Renal cortical epithelial cell (primary cell): ENCODE results near the gene HIP1R. TPM values are rescaled to one million over a fixed set of nuclear protein-coding genes. Genes with fewer than 3 reads are reported as not detected.
A peak's percentile ranks its signal among the peaks of the same experiment; 100 is the strongest.
"Not testable (repeated sequence)": the region's sequence is repeated elsewhere in the genome, so short reads cannot be mapped to it uniquely, and the experiment has no call there.

Experiments used
- DNase-seq: peaks from one replicate; pipeline ENCODE4 v3.0.0-alpha.2; 2011; ENCODE audit warnings: low read depth
- total RNA-seq: library from RNA; depleted of rRNA; stranded (reverse); fragments of >200 nt; gene quantifications from 2 replicates; pipeline ENCODE4 v1.2.3, GENCODE V29; 2014

Gene HIP1R
- total RNA-seq, 1 donor from 2014 or later = 90.6 TPM

DNA sequence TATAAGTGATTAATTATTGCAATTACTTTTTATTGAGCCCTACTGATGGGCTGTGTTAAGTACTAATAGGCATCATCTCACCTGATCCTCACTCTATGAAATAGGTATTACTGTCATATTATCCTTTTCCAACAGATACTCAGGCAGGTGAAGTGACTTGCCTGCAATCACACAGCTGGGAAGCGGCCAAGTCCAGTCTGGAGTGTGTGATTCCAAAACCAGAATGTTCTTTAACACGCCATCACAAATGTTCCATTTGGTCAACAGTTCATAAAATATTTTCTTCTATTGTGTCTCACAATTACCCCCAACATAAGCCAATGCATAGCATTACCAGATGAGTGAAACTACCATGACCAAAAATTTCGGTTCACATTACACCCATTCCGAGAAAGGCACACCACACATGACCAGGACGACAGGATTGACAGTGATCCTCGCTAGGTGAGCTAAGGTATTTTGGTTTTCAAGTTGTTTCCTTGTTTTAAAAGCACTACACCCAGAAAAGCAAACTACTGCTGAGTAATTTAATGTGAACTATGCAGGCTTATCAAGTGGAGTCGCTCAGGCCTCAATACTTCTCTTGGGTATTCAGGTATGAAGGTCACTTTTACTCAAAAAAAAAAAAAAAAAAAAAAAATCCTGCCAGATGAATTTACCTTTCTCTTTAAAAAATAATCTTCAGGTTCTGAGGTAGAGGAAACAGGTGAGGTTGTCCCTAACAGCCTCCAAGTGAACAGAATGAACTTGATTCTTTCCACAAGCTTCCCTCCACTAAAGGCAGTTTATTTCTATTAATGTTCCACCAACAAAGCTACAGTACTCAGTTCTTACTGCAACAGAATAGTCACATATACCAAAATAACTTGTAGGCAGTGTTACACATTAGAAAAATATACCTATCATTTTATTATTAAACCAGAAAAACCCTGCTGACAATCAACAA is 58.2 kb downstream of the HIP1R start:
- peak; percentile 66 for DNase-seq

DNA sequence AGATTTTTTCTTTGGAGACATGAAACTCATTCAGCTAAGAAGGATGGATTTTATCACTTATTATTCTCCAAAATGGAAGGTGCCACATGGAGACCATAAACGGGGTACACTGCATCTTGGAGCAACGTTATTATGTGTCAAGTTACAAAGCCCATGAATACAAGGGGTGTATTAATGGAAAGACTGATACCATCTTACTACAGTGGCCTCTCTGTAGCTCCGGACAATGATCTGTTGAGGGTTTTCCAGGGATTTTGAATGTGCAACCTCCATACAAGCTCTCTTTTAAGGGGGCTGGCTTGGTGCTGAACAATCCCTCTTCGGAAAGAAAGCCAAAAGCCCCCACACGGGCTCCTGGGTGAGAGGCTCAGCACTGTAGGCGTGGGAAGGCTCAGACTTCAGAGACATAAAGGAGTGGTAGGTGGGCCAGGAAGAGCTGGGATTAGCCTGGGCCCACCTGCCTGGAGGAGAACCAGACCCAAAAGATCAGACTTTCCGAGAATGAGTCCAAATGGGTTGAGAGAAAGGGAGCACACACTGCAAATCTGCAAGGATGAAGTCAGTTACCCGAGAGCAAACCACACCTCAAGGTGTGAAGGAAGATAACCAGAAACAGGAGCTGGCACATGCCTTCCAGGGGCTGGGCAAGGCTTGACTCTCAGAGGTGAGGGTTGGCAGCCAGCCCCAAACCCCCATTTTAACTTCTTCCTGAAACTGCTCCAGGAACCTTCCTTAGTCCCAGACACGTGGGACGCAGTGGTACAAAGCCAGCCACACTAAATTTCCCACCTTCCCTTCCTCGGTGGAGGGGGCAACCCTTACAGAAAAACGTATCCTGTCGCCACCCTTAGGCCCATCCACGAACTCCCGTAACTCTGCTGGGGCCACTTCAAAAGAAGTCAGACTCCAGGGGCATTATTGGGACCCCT is 59.2 kb downstream of the HIP1R start:
- DNase-seq = no peak

DNA sequence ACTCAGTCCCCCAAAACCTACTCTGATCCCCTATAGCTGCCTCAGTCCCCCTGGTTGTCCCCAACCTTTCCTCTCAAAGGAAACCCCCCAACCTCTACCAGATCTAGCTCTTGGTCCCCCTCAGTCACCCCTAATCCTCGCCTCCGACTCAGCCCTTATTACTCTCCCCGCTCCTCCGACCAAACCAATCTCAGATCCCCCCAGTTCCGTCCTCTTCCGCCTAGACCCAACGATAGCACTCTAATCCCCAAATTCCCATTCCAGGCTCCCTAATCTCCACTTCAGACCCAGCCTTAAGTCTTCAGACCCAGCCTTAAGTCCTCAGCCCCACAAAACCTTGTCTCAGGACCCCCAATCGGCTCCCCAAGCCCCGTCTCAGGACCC is 60.1 kb downstream of the HIP1R start:
- DNase-seq = no peak

DNA sequence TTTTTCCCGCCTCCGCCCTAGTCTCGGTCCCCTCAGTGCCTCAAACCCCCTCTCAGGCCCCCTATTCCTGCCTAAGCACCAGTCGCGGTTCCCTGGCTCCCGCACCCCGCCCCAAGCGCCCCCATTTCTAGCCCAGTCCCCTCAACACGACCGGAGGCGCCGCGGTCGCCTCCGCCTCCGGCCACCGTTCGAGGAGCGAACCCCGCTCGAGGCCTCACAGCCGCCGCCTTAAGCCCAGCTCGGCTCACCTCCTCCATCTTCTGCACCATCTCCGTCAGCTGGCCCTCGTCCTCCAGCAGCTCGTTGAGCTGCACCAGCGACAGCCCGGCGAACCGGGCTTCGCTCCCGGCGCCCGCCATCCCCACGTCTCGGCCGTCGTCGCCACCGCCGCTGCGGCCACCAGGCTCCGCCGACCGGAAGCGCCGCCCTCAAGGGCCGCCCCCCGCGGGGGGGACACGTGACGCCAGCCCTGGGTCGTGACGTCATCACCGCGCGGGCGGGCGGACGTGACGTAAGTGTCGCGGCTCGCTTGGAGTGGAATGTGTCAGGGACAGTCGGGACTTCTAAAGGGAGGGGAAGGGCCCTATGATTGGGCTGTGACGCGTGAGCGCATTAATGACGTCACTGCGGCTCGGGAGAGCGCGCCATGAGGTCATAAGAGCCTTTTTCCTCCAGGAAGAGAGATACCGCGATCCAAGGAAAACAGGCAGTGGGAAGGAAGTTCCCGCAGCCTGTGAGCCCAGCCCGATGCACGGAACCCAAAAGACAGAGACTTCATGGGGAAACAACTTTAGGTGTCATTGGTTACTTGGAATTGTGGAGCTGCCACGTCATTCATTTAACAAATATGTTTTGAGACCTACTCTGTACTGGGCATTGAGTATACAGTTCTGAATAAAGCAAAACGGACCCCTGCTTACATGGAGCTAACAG is 60.7 kb downstream of the HIP1R start, which contains the start of gene VPS37B:
Gene VPS37B (minus strand): TSS at position 421 of the 933 bp plus-strand sequence. CDS start 62 bp downstream, at position 359.
- DNase-seq = peak; percentile 39

DNA sequence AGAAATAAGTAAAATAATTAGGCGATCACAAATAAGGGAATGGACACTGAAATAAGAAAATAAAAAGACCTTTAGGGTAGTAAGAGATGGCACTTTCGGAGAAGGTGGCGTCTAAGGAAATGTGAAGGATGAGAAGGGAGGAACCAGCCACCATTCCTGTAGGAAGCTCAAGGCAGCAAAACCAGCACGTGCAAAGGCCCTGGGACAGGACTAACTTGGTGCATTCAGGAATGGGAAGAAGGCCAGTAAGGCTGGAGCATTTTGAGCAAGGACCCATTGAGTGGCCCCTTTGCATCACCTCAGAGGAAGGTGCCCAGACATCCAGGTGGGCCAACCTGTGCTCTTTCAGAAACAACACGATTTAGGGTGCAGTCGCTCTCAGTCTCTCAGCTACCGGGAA is 61.4 kb downstream of the HIP1R start:
- no peak for DNase-seq

DNA sequence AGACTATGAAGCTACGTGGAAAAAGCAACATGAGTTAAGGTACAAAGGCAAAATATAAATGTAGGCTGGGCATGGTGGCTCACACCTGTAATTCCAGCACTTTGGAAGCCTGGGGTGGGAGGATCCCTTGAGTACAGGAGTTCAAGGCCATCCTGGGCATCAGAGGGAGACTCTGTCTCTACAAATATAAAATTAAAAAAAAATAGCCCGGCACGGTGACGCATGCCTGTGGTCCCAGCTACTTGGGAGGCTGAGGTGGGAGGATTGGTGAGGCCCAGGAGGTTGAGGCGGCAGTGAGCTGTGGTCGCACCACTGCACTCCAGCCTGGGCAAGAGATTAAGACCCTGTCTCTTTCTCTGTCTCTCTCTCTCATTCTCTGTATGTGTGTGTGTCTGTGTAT is 64.6 kb downstream of the HIP1R start:
- no peak for DNase-seq

DNA sequence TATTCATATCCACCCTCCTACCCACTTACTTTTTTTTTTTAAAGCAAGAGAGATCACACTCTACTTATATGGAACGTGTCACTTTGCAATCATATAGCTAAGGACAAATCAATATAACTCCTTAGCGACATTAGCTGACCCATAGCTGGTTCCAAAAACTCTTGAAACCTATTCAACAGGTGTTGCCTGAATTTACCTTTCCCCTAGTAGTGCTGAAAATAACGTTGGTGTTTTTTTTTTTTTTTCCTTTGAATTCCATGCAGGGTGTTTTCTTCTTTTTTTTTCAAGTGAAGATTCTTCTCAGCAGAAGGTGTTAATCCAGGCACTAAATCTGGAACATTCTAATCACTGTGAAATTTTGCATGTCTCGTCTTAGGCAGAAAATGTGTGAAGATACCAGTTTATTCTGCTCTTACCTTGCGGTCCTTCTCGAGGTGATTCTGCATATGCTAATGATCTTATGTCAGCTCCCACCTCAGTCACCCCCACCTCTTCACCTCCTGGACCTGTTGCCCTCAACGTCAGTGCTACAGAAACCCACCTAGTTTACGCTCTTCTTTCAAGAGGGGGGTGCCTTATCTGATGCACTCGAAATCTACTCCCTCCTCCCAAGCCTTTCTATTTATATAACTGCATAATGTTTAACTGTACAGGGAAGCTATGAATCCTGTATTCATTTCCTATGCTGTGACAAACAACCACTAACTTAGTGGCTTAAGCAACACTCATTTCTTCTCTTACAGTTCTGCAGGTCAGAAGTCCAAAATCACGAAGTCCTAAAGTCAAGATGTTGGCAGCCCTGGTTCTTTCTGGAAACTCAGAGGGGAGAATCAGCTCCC is 67.8 kb downstream of the HIP1R start:
- DNase-seq = no peak

DNA sequence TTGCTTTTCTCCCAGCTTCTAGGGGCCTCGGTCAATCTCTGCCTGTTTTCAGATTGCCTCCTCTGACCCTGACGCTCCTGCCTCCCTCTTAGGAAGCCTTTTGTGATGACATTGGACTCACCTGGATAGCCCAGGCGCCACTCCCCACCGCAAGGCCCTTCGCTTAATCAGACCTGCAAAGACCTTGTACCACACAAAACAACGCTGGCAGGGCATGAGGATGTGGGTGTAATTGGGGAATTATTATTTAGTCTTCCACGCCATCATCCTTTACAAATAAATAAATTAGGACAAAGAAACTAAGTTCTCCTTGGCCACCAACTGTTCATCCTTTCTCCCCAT is 68.4 kb downstream of the HIP1R start:
- no peak for DNase-seq

DNA sequence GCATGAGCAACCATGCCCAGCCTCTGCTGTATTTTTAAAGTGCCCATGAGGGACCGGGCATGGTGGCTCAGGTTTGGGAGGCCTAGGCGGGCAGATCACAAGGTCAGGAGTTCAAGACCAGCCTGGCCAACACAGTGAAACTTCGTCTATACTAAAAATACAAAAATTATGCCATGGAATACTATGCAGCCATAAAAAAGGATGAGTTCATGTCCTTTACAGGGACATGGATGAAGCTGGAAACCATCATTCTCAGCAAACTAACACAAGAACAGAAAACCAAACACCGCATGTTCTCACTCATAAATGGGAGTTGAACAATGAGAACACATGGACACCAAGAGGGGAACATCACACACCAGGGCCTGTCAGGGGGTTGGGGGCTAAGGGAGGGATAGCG is 70.0 kb downstream of the HIP1R start:
- DNase-seq = not testable (repeated sequence)

DNA sequence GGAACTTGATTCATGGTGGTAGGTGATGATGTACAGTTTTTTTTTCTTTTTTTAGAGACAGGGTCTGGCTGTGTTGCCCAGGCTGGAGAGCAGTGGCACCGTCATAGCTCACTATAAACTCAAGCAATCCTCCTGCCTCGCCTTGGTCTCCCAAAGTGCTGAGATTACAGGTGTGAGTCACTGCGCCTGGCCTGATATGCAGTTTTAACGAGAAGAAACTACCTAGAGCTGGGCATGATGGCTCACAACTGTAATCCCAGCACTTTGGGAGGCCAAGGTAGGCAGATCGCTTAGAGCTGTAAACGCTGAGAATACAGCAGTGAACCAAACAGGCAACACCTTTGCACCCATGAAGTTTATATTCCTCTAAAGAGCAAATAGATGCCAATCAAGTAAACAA is 73.7 kb downstream of the HIP1R start:
- DNase-seq = no peak

DNA sequence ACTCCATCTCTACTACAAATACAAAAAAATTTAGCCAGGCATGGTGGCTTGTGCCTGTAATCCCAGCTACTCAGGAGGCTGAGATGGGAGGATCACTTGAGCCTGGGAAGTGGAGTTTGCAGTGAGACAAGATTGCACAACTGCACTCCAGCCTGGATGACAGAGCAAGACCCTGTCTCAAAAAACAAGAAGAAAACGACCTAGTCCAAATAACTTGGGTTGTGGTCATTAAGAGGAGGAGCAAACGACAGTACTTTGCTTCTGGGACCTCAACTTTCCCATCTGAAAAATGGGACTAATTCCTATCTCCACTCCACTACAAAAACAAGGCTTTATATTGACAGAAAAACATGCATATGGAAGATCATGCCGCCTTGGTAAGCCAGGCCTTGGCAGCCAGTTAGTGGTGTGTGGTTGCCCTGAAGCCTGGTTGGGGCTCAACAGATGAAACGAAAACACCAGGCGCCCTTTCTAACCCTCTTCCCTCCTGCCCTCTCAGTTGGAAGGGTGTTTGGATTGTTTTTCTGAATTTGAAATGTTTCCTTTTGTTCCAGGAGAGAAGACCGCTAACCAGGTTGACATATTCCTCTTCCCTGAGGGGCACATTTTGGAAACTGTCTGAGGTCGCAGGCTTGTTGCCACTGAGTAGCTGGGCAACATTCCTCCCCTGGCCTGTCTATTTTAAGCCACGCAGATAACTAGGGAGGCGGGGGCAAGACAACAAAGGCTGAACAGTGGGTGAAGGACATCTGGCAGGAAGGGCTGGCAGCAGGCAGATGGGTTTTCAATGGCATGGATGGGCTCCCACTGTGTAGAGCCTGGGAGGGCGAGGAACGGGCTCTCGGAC is 74.4 kb downstream of the HIP1R start:
- no peak for DNase-seq

Other genes starting within 250 kb of the HIP1R start
- under 0.01 TPM in 1 of 2 replicates, not detected in the other for gene HCAR2, start 132.1 kb upstream of the HIP1R start, total RNA-seq
- gene HCAR3, start 118.6 kb upstream of the HIP1R start, total RNA-seq = not detected in 2 replicates
- gene HCAR1, start 104.6 kb upstream of the HIP1R start, total RNA-seq = 0.60 and 0.87 TPM in 2 replicates
- 46.7 and 64.9 TPM in 2 replicates for gene DENR, start 82.6 kb upstream of the HIP1R start, total RNA-seq
- gene CCDC62, start 60.9 kb upstream of the HIP1R start, total RNA-seq = 0.65 and 1.2 TPM in 2 replicates
- gene VPS37B, start 60.7 kb downstream of the HIP1R start, total RNA-seq = 14.1 and 25.8 TPM in 2 replicates
- gene ABCB9, start 131.0 kb downstream of the HIP1R start, total RNA-seq = 3.0 and 6.5 TPM in 2 replicates
- 9.9 and 12.7 TPM in 2 replicates for gene OGFOD2, start 139.8 kb downstream of the HIP1R start, total RNA-seq
- 119 and 198 TPM in 2 replicates for gene ARL6IP4, start 145.2 kb downstream of the HIP1R start, total RNA-seq